HepG2 (cell line): Measurements from ENCODE around the gene VPS52. TPM values are rescaled to one million over a fixed set of nuclear protein-coding genes. Genes with fewer than 3 reads are reported as not detected.

ENCODE experiments used
- ATF2 ChIP-seq: sonication (generic); formaldehyde crosslinking; IDR thresholded peaks from 2 replicates; pipeline ENCODE4 v1.4.0; 2020; ENCODE audit warnings: missing genetic modification reagents
- ELK4 ChIP-seq: sonication (generic); formaldehyde crosslinking; IDR thresholded peaks from 2 replicates; pipeline ENCODE4 v1.9.0; 2021; ENCODE audit warnings: missing genetic modification reagents, borderline replicate concordance
- ZBTB26 ChIP-seq: IDR thresholded peaks from 2 replicates; pipeline ENCODE4 v1.6.1; 2016; ENCODE audit warnings: missing compliant biosample characterization, missing genetic modification reagents, borderline replicate concordance
- ZFP36L1 ChIP-seq: sonication (generic); formaldehyde crosslinking; IDR thresholded peaks from 2 replicates; pipeline ENCODE4 v1.8.0; 2022; ENCODE audit warnings: mild to moderate bottlenecking, missing genetic modification reagents, moderate library complexity
- ZNF362 ChIP-seq: sonication (generic); formaldehyde crosslinking; IDR thresholded peaks from 2 replicates; pipeline ENCODE4 v1.4.0; 2020; ENCODE audit warnings: missing genetic modification reagents, mild to moderate bottlenecking, borderline replicate concordance
- ZNF543 ChIP-seq: sonication (generic); formaldehyde crosslinking; IDR thresholded peaks from 2 replicates; pipeline ENCODE4 v1.4.0; 2020; ENCODE audit warnings: mild to moderate bottlenecking, missing genetic modification reagents
- ZNF850 ChIP-seq: sonication (generic); formaldehyde crosslinking; conservative IDR thresholded peaks from 2 replicates; pipeline ENCODE4 v1.9.0; 2021; ENCODE audit warnings: mild to moderate bottlenecking, missing genetic modification reagents
- ZSCAN20 ChIP-seq: sonication (generic); formaldehyde crosslinking; IDR thresholded peaks from 2 replicates; pipeline ENCODE4 v1.4.0; 2020; ENCODE audit warnings: missing genetic modification reagents, mild to moderate bottlenecking, borderline replicate concordance
- polyA plus RNA-seq, 8 experiments: library from polyadenylated mRNA; depleted of rRNA in 3 of 8; stranded (reverse) in 7 of 8; unstranded in 1 of 8; fragments of >200 nt; fragmentation: Illumina TruSeq in 4 of 8; extraction: Trizol in 4 of 8; gene quantifications; 2 replicates each; pipeline versions ENCODE4 v1.2.1 to v1.2.3, GENCODE V29; 2011 to 2016; ENCODE audit warnings: low read depth in 4 of 8, missing spikeins in 1 of 8, mixed read lengths in 1 of 8; ENCODE audit not compliant: insufficient read depth in 1 of 8
- total RNA-seq, 5 experiments: library from RNA; depleted of rRNA; stranded (reverse); fragments of >200 nt; fragmentation: Illumina TruSeq; extraction: Trizol; gene quantifications; 2 replicates each; pipeline ENCODE4 v1.2.3, GENCODE V29; 2016; ENCODE audit warnings: low read depth in 1 of 5
- TF ChIP-seq, protein P1 (sequence below): sonication (generic); formaldehyde crosslinking; IDR thresholded peaks from 2 replicates; pipeline ENCODE4 v1.4.0; 2020; ENCODE audit warnings: missing genetic modification reagents, borderline replicate concordance
- TF ChIP-seq, protein P2 (sequence below): sonication (generic); formaldehyde crosslinking; IDR thresholded peaks from 2 replicates; pipeline ENCODE4 v1.4.0; 2020; ENCODE audit warnings: missing genetic modification reagents, borderline replicate concordance

The VPS52 gene
- total and polyA plus RNA-seq, 2 of the 13 experiments (the other 11 are each of a cell fraction or from before 2014, with no cell fraction given) = 48.9 to 85.5 TPM

GRCh38 chr6:33312361-33313104 is 40.9 kb upstream of the VPS52 start (continued):
- TF ChIP-seq ATF2 (peak; percentile 68; the same call in 1 of the 2 replicates), ZNF543 (CRISPR knock-in tag) (0 out of 2 replicates have a peak, but pooled peaks have one; percentile 61), ZNF850 (no peak), ZBTB26 (CRISPR knock-in tag) (0 out of 2 replicates have a peak, but pooled peaks have one; percentile 25), ZSCAN20 (CRISPR knock-in tag) (no peak), ZFP36L1 (CRISPR knock-in tag) (0 out of 2 replicates have a peak, but pooled peaks have one; percentile 26), ZNF362 (CRISPR knock-in tag) (peak; percentile 69; the same call in 1 of the 2 replicates), ELK4 (CRISPR knock-in tag) (no peak)
- TF ChIP-seq, protein P1, sequence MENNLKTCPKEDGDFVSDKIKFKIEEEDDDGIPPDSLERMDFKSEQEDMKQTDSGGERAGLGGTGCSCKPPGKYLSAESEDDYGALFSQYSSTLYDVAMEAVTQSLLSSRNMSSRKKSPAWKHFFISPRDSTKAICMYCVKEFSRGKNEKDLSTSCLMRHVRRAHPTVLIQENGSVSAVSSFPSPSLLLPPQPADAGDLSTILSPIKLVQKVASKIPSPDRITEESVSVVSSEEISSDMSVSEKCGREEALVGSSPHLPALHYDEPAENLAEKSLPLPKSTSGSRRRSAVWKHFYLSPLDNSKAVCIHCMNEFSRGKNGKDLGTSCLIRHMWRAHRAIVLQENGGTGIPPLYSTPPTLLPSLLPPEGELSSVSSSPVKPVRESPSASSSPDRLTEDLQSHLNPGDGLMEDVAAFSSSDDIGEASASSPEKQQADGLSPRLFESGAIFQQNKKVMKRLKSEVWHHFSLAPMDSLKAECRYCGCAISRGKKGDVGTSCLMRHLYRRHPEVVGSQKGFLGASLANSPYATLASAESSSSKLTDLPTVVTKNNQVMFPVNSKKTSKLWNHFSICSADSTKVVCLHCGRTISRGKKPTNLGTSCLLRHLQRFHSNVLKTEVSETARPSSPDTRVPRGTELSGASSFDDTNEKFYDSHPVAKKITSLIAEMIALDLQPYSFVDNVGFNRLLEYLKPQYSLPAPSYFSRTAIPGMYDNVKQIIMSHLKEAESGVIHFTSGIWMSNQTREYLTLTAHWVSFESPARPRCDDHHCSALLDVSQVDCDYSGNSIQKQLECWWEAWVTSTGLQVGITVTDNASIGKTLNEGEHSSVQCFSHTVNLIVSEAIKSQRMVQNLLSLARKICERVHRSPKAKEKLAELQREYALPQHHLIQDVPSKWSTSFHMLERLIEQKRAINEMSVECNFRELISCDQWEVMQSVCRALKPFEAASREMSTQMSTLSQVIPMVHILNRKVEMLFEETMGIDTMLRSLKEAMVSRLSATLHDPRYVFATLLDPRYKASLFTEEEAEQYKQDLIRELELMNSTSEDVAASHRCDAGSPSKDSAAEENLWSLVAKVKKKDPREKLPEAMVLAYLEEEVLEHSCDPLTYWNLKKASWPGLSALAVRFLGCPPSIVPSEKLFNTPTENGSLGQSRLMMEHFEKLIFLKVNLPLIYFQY (CRISPR knock-in tag) = no peak
- TF ChIP-seq, protein P2, sequence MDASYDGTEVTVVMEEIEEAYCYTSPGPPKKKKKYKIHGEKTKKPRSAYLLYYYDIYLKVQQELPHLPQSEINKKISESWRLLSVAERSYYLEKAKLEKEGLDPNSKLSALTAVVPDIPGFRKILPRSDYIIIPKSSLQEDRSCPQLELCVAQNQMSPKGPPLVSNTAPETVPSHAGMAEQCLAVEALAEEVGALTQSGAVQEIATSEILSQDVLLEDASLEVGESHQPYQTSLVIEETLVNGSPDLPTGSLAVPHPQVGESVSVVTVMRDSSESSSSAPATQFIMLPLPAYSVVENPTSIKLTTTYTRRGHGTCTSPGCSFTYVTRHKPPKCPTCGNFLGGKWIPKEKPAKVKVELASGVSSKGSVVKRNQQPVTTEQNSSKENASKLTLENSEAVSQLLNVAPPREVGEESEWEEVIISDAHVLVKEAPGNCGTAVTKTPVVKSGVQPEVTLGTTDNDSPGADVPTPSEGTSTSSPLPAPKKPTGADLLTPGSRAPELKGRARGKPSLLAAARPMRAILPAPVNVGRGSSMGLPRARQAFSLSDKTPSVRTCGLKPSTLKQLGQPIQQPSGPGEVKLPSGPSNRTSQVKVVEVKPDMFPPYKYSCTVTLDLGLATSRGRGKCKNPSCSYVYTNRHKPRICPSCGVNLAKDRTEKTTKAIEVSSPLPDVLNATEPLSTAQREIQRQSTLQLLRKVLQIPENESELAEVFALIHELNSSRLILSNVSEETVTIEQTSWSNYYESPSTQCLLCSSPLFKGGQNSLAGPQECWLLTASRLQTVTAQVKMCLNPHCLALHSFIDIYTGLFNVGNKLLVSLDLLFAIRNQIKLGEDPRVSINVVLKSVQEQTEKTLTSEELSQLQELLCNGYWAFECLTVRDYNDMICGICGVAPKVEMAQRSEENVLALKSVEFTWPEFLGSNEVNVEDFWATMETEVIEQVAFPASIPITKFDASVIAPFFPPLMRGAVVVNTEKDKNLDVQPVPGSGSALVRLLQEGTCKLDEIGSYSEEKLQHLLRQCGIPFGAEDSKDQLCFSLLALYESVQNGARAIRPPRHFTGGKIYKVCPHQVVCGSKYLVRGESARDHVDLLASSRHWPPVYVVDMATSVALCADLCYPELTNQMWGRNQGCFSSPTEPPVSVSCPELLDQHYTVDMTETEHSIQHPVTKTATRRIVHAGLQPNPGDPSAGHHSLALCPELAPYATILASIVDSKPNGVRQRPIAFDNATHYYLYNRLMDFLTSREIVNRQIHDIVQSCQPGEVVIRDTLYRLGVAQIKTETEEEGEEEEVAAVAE (CRISPR knock-in tag) = 0 out of 2 replicates have a peak, but pooled peaks have one; percentile 37
